H7 (cell line): ENCODE results near the gene COL4A1. TPM values are rescaled to one million over a fixed set of nuclear protein-coding genes. Genes with fewer than 3 reads are reported as not detected.

Source experiments
- DNase-seq: peaks from one replicate; pipeline ENCODE4 v3.0.0; 2012
- H3K27me3 ChIP-seq: 2 replicates; pipeline ENCODE4 v1.6.0; 2011; ENCODE audit warnings: mild to moderate bottlenecking, low read length; ENCODE audit not compliant: control insufficient read depth, insufficient read depth
- H3K36me3 ChIP-seq: replicated peaks from 2 replicates; pipeline ENCODE4 v1.5.1; 2011; ENCODE audit warnings: low read length; ENCODE audit not compliant: control insufficient read depth, insufficient read depth
- H3K4me3 ChIP-seq: 2 replicates; pipeline ENCODE4 v1.5.1; 2011; ENCODE audit warnings: low read depth, mild to moderate bottlenecking, control low read depth, low read length, moderate library complexity; ENCODE audit not compliant: insufficient read depth
- total RNA-seq: library from RNA; depleted of rRNA; stranded (reverse); fragments of >200 nt; shearing (Covaris generic); gene quantifications from 2 replicates; pipeline ENCODE4 v1.2.3, GENCODE V29; 2014

The COL4A1 gene
- total RNA-seq, 1 experiment from 2014 or later, result 135 TPM

- H3K4me3 ChIP-seq, result no peak overlapping the region
- no peaks in the 10 kb centered on the region for H3K36me3 ChIP-seq
- H3K27me3 ChIP-seq, result no peaks in the 10 kb centered on the region
- DNase-seq, result peak; percentile 46
Observed at GRCh38 chr13:110265682-110266430, 41.1 kb downstream of the COL4A1 start.

DNA sequence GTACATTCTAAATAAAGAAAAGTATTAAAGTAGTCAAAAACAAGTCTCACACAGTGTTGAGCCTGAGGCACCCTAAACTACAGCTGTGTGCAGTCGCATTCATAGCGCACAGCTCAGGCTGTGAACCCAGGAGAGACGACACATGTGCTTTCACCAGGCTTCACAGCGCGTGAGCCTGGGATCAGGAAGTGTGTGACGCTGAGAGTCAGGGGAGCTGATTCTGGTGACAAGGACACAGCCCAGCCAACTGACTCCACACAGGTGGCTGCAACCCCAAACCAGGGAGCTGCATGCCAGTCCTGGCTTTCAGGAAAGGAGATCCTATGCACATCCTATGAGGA lies 41.6 kb downstream of the COL4A1 start:
- no peaks in the 10 kb centered on the region for H3K36me3 ChIP-seq

DNA sequence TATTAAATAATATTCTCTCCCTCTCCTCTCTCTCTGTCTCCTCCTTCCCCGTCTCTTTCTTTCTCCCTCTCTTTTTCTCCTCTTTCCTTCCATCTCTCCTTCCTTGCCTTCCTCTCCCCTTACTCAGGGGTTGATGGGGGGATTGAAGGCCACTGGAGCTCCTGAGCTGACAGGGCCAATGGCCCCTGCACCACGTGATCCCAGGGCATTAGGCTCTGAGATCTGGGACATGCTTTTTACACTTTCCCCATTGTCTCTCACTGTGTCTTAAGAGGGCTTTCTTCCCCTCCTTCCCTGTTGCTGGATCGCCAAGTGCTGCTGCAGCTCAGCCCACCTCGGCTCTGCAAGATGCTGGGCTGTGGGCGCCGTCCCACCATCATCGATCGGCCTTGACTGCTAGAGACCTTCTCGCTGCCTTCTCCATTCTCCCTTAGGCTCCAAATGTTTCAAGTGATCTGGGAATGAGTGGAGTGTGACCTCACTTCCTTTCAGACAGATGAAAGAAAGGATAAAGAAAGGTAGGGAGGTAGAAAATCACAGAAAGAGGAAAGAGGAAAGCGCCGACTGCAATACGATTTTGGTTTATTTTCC lies 42.2 kb downstream of the COL4A1 start:
- DNase-seq, result no peak
- Histone ChIP-seq H3K36me3 (no peaks in the 10 kb centered on the region), H3K27me3 (no peaks in the 10 kb centered on the region), H3K4me3 (no peak overlapping the region)

More for the DNA sequence above, 41.6 kb downstream of the COL4A1 start:
- DNase-seq, result no peak
- Histone ChIP-seq H3K27me3 (no peaks in the 10 kb centered on the region), H3K4me3 (no peak overlapping the region)

- H3K36me3 ChIP-seq, result no peaks in the 10 kb centered on the region
- no peaks in the 10 kb centered on the region for H3K27me3 ChIP-seq
- DNase-seq, result no peak
Observed at GRCh38 chr13:110263888-110264287, 43.1 kb downstream of the COL4A1 start.

DNA sequence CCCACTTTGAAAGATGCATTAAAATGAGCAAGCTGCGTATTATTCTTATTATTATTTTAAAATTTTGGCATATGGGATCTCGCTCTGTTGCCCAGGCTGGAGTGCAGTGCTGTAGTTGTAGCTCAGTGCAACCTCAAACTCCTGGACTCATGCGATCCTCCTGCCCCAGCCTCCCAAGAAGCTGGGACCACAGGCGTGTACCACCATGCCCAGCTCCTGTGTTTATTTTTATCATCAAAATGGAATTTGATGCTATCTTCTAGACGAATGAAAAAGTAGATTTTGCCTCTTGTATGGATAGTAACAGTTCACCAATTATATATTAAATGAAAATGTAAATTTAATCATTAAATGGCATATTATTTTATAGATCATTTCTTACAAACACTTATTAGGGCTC lies 43.6 kb downstream of the COL4A1 start:
- Histone ChIP-seq H3K36me3 (no peaks in the 10 kb centered on the region), H3K27me3 (no peaks in the 10 kb centered on the region), H3K4me3 (no peak overlapping the region)
- DNase-seq, result no peak

More at GRCh38 chr13:110263888-110264287, 43.1 kb downstream of the COL4A1 start:
- no peak overlapping the region for H3K4me3 ChIP-seq

DNA sequence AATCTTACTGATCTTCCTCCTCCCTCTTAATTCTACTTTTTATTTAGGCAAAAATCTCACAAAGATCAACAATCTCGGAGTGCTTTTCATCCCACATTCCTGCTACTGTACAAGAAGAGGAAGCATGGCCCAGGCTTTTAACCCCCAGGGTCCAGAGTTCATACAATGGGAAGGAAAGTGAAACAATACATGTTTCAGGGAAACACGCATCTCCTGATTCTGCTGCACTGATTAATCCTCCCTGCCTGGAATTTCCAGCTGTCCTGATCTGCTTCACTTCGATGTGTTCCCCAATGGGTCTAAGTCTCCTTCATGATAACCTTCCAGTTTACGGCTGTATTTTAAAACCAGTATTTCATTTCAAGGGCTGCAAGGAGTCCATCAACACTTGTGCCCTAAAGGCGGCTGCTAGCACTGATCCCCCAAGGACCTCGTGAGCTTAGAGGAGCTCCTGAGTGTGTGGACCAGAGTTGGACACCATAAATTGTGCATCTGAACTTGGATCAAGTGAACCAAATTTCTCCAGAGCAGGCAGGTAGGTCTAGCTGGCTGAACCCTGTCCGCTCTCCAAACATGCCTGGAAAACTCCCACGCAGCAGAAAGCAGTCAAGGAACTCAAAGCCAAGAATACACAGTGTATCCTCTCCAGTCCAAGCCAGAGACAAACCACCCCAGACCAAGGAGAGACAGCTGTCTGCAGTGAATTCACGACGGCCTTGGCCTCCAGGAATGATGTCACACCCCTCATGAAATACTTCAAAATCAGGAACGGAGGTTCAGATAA lies 44.3 kb downstream of the COL4A1 start:
- DNase-seq, result no peak
- Histone ChIP-seq H3K36me3 (no peaks in the 10 kb centered on the region), H3K4me3 (no peak overlapping the region), H3K27me3 (no peaks in the 10 kb centered on the region)

DNA sequence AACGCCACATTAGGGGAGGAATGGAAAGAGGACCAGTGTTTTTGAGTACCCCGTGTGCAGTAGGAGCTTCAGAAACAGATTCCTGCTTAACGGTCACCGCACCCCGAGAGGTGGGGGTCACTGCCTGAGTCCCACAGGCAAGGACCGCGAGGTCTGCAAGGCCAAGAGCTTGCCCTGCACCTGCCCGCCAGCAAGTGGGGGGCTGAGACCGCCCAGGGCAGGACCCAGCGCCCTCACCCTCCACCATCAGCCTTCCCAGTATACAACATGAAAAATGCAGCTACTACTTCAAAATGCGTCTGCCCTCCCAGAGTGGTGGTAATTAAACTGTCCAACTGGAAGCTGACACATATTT lies 44.9 kb downstream of the COL4A1 start:
- no peaks in the 10 kb centered on the region for H3K27me3 ChIP-seq
- no peak overlapping the region for H3K4me3 ChIP-seq
- no peak for DNase-seq
- H3K36me3 ChIP-seq, result no peaks in the 10 kb centered on the region

- no peak overlapping the region for H3K4me3 ChIP-seq
- no peaks in the 10 kb centered on the region for H3K27me3 ChIP-seq
- peak; percentile 68 for DNase-seq
- H3K36me3 ChIP-seq, result no peaks in the 10 kb centered on the region
Observed at GRCh38 chr13:110261166-110262081, 45.5 kb downstream of the COL4A1 start.

- H3K27me3 ChIP-seq, result no peaks in the 10 kb centered on the region
- no peak for DNase-seq
- no peaks in the 10 kb centered on the region for H3K36me3 ChIP-seq
- H3K4me3 ChIP-seq, result no peak overlapping the region
Observed at GRCh38 chr13:110259651-110260050, 47.3 kb downstream of the COL4A1 start.

DNA sequence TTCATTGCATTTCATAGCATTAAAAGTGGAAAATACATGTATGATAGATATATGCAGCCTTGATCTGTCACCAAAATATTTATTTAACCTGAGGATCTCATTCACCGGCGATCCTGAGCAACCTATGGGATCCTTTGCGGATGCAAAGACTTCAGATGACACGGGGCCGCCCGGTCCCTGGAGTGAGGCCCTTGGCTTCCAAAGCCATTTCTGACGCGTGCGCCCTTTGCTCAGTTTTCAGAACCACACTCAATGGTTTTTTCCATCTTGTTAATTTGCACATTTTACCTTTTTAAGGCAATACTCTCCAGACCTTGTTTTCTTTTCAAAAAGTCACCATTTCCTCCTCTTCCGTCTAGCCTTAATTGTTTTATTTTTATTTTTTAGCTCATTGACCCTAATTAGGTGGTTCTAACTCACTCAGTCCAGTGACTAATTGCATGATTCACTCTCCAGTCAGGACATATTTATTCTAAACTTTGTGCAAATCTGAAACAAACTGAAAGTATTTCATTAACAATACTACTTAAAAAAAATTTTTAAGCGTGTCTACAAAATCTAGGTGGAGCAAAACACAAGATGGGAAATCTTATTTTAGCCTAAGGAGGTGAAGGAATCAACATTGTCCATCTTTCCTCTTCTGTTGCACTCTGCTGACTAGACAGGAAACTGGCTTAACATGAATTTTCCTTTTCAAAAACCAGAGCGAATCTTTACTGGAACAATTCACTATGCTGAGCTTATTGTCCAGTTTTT lies 47.9 kb downstream of the COL4A1 start:
- H3K4me3 ChIP-seq, result no peak overlapping the region
- no peaks in the 10 kb centered on the region for H3K27me3 ChIP-seq
- no peaks in the 10 kb centered on the region for H3K36me3 ChIP-seq
- DNase-seq, result no peak

DNA sequence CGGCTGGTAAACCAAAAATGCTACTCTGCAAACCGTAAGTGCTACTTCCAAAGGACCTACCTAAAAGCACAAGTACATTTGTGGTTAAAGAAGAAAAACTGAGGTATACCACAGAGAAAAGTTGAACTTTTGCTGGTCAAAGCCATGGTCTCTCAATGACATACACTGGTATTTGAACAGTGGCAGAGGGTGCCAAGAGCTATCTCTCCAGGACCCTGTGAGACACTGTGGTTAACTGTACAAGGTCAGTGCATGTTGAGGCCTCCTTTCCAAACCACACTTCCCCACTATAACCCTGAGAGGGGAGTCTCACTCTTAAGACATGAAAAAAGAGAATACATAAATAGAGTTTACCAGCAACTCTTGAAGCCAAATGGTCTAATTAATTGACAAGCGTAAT lies 49.5 kb downstream of the COL4A1 start:
- DNase-seq, result no peak
- Histone ChIP-seq H3K4me3 (no peak overlapping the region), H3K36me3 (no peaks in the 10 kb centered on the region)

DNA sequence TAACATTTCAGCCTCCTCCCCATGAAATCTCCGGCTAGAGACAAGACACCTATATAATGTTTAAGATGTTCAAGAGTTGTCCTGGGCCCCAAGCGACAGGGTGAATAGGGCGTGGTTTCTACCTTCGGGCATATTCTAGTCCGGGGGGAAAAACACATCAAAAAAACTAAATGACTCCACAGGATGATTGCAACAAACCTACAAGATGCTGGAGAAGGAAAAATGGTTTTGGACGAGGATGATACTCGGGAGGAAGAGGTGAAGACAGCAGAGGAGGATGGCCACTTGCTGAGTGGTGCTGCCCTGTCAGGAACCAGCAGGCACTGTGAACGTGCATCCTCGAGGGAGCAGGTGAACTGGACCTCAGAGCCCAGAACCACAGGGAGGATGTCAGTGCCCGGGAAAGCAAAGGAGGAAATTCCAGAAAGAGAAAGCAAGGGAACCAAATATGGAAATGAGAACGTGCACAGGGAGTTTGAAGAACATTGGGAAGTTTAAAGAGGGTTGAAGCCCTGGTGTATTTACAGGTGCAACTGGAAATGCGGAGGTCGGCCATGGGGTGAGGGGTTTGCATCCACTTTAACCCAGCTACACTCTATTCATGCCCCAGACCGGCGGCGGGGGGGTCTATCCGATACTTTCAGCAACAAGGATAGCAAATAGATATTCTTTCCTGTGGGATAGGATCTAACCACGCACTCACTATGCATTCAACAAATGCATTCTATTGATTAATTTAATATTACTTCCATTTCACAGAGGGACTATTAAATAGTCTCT lies 50.6 kb downstream of the COL4A1 start:
- no peak overlapping the region for H3K4me3 ChIP-seq
- DNase-seq, result no peak
- H3K27me3 ChIP-seq, result no peaks in the 10 kb centered on the region

More for the DNA sequence above, 49.5 kb downstream of the COL4A1 start:
- H3K27me3 ChIP-seq, result no peaks in the 10 kb centered on the region

More for the DNA sequence above, 50.6 kb downstream of the COL4A1 start:
- no peaks in the 10 kb centered on the region for H3K36me3 ChIP-seq
